ENCODE data around the gene TERT.
"Not testable (repeated sequence)": the region's sequence is repeated elsewhere in the genome, so short reads cannot be mapped to it uniquely, and the experiment has no call there.

TERT gene

DNA sequence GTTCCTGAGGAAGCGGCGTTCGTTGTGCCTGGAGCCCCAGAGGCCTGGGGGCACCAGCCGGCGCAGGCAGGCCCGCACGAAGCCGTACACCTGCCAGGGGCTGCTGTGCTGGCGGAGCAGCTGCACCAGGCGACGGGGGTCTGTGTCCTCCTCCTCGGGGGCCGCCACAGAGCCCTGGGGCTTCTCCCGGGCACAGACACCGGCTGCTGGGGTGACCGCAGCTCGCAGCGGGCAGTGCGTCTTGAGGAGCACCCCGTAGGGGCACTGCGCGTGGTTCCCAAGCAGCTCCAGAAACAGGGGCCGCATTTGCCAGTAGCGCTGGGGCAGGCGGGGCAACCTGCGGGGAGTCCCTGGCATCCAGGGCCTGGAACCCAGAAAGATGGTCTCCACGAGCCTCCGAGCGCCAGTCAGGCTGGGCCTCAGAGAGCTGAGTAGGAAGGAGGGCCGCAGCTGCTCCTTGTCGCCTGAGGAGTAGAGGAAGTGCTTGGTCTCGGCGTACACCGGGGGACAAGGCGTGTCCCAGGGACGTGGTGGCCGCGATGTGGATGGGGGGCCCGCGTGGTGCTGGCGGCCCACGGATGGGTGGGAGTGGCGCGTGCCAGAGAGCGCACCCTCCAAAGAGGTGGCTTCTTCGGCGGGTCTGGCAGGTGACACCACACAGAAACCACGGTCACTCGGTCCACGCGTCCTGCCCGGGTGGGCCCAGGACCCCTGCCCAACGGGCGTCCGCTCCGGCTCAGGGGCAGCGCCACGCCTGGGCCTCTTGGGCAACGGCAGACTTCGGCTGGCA, 1.3 kb downstream of the TERT start:
- no peak for DNase-seq

DNA sequence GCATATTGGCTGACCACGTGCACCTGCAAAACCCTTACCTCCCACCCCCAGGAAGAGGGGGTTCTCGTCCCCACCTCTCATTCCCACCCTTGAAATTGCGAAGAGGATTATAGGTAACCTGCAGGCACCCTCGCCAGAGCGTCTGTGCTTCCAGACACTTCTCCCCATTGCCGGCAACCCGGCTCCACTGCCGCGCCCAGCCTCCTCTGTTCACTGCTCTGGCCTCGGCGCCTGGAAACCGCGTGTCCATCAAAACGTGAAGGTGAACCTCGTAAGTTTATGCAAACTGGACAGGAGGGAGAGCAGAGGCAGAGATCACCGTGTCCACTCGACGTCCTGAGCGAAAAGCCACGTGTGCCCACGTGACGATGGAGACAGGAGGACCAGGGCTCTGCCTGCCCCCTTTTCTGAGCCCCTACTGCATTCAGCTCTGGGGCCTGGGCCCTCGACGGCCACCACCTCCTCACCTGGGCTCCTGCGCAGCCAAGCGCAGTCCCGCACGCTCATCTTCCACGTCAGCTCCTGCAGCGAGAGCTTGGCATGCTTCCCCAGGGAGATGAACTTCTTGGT, 1.9 kb downstream of the TERT start:
- DNase-seq, result no peak

DNA sequence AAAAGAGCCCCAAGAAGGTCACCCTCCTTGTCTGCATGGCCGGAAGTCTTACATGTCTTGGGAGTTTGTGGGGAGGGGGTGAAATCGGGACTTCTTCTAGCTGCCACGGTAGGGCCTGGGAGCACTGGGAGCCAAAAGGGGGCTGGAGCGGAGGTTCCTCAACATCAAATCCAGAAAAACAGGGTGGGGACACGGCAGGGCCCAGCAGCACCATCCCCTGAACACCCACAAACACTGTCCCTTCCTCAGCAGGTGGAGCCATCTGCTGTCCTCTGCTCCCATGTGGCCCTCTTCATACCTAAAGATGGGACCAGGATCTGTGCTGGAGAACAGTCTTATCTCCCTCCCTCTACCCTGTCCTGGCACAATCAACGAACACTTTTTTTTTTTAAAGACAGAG, 2.7 kb downstream of the TERT start:
- DNase-seq, result no peak

DNA sequence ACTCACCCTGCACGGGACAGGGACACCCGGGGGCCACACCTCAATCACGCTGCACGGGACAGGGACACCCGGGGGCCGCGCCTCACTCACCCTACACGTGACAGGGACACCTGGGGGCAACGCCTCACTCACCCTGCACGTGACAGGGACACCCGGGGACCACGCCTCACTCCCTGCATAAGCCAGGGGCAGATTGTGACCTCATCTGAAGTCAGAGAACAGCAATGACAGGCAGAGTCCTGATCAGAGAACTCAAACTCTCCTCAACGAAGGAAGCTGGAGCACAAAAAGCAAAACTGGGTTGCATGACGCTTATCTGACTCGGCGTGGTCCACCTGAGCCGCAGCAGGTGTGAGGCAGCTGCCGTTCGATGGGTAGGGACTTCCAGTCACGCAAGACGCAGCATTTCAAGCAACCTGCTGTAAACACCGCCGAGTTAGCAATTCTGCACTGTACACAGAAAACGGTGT, 3.2 kb downstream of the TERT start:
- no peak for DNase-seq

DNA sequence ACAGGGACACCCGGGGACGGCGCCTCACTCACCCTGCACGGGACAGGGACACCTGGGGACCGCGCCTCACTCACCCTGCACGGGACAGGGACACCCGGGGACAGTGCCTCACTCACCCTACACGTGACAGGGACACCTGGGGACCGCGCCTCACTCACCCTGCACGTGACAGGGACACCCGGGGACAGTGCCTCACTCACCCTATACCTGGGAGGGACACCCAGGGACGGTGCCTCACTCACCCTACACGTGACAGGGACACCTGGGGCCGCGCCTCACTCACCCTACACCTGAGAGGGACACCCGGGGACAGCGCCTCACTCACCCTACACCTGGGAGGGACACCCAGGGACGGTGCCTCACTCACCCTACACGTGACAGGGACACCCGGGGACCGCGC, 3.9 kb downstream of the TERT start:
- not testable (repeated sequence) for DNase-seq

DNA sequence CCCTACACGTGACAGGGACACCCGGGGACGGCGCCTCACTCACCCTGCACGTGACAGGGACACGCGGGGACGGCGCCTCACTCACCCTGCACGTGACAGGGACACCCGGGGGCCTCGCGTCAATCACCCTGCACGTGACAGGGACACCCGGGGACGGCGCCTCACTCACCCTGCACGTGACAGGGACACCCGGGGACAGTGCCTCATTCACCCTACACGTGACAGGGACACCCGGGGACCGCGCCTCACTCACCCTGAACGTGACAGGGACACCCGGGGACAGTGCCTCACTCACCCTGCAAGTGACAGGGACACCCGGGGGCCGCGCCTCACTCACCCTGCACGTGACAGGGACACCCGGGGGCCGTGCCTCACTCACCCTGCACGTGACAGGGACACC, 5.3 kb downstream of the TERT start:
- DNase-seq, result not testable (repeated sequence)

DNA sequence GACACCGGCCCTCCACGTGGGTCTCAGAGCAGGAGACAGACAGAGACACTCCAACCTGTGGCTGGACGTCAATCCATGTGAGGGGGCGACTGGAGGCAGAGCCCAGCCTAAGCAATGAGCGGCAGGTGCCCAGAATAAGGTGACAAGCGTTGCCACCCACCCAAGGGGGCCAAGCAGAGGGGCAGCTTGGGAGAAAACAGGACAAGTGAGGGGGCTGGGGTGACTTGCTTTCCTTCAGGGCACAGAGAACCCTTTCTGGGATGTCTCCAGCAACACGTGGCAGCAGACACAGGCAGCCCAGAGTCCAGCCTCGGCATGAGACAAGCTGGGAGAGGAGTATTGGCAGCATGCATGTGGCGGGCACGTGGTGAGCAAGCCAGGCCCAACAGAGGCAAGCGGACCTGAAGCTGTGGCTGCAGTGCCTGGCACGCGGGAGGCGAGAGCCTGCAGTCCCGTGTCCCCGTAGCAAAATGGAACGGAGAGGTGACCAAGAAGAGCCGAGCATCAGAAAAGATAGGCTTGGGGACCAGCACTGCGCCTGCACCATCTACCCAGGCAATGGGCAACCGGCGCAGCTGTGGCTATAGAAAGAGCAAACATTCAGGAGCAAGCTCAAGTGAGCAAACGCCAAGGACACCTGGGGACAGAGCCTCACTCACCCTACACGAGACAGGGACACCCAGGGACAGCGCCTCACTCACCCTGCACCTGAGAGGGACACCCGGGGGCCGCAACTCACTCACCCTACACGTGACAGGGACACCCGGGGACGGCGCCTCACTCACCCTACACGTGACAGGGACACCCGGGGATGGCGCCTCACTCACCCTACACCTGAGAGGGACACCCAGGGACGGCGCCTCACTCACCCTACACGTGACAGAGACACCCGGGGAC, 6.2 kb downstream of the TERT start:
- DNase-seq, result no peak

DNA sequence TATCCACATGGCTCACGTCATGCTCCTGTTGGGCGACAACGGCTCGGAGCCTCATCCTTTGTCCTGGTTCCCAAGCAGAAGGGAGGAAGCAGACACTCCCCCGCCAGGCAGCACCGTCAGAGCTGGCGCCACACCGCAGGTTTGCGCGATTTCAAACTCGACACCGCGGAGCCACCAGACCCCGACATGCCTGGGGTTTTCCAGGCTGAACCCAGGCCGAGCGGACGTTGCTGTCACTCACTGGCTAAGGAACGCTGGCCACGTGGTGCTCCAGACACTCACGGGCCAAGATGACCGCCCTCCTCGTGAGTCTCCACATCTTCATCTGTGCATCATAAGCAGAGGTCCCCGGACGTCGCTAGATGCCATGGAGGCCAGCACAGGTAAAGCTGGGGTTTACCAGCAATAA, 9.0 kb downstream of the TERT start:
- DNase-seq, result no peak

DNA sequence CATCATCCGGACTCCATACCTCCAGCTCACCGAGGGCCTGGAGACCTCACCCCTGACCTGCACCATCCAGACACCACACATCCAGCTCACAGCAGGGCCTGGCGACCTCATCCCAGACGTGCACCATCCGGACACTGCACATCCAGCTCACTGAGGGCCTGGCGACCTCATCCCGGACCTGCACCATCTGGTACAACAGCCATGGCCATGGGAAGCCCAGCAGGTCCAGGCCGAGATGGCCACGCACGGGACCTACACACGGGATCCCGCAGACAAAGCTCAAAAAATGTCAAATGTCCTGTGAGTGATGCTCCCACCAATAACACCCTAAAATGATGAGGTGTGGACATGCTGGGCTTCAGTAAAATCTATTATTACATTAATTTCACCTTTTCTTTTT, 9.7 kb downstream of the TERT start:
- no peak for DNase-seq

DNA sequence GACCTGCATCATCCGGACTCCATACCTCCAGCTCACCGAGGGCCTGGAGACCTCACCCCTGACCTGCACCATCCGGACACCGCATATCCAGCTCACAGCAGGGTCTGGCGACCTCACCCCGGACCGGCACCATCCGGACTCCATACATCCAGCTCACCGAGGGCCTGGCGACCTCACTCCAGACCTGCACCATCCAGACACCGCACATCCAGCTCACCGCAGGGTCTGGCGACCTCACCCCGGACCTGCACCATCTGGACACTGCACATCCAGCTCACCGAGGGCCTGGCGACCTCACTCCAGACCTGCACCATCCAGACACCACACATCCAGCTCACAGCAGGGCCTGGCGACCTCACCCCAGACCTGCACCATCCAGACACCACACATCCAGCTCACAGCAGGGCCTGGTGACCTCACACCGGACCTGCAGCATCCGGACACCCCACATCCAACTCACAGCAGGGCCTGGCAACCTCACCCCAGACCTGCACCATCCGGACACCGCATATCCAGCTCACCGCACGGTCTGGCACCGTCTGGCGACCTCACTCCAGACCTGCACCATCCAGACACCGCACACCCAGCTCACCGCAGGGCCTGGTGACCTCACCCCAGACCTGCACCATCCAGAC, 10.4 kb downstream of the TERT start:
- not testable (repeated sequence) for DNase-seq

DNA sequence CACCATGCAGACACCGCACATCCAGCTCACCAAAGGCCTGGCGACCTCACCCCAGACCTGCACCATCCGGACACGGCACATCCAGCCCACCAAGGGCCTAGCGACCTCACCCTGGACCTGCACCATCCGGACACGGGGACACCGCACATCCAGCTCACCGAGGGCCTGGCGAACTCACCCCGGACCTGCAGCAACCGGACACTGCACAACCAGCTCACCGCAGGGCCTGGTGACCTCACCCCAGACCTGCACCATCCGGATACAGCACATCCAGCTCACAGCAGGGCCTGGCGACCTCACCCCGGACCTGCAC, 11.2 kb downstream of the TERT start:
- not testable (repeated sequence) for DNase-seq

DNA sequence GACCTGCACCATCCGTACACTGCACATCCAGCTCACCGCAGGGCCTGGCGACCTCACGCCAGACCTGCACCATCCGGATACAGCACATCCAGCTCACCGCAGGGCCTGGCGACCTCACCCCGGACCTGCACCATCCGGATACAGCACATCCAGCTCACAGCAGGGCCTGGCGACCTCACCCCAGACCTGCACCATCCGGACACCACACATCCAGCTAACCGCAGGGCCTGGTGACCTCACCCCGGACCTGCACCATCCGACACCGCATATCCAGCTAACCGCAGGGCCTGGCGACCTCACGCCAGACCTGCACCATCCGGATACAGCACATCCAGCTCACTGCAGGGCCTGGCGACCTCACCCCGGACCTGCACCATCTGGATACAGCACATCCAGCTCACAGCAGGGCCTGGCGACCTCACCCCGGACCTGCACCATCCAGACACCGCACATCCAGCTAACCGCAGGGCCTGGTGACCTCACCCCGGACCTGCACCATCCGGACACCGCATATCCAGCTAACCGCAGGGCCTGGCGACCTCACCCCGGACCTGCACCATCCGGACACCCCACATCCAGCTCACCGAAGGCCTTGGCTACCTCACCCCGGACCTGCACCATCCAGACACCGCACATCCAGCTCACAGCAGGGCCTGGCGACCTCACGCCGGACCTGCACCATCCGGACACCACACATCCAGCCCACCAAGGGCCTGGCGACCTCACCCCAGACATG, 11.7 kb downstream of the TERT start:
- not testable (repeated sequence) for DNase-seq

DNA sequence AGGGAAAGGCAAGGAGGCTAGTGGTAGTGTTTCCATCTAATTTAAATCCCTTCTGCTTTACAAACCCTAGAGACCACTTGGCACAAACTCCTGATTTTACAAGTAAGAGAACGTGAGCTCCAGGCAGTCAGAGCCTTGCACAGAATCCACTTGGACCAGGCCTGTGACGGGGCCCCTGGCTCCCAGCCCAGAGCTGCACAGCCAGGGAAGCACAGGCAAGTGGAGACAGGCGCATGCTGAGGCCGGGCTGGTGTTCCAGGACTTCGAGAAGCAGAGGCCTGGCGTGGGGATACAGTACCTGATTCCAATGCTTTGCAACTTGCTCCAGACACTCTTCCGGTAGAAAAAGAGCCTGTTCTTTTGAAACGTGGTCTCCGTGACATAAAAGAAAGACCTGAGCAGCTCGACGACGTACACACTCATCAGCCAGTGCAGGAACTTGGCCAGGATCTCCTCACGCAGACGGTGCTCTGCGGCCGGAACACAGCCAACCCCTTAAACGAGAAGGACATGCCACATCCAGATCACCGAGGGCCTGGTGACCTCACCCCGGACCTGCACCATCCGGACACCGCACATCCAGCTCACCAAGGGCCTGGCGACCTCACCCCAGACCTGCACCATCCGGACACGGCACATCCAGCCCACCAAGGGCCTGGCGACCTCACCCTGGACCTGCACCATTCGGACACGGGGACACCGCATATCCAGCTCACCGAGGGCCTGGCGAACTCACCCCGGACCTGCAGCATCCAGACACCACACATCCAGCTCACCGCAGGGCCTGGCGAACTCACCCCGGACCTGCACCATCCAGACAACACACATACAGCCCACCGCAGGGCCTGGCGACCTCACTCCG, 12.5 kb downstream of the TERT start:
- DNase-seq, result no peak

DNA sequence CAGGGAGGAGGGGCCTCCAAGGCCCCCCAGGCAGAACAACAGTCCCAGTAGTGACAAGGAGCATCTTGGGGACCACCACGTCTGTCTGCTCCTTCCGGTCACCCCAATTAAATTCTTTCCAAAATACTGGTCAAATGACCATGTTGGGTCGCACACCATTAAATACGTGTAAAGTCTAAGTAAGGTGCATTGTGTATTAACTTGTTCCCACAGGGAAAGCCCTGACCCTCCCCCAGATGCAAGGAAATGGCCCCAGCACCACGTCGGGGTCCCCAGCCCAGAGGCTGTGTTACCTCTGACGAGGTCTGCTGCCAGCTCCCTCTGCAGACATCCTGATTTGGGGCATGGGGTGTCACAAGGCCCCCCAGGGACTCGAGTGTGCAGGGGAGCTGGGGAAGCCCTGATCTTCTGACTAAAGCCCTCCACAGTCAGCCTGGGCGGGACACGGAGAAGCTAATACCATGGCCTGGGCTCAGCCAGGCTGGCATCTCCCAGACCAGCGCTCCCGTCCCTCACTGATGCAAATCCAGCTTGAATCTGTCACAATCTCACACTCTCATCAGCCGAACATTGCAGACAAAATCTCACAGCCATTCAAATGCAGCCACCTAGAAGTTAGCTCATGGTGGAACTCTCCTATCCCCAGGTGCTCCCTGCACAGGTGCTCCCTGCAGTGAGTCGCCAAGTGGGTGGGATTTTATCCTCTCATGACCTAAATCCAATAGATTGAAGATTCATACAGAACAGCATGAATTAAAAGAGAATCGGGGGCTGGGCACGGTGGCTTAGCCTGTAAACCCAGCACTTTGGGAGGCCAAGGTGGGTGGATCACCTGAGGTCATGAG, 13.6 kb downstream of the TERT start:
- no peak for DNase-seq

DNA sequence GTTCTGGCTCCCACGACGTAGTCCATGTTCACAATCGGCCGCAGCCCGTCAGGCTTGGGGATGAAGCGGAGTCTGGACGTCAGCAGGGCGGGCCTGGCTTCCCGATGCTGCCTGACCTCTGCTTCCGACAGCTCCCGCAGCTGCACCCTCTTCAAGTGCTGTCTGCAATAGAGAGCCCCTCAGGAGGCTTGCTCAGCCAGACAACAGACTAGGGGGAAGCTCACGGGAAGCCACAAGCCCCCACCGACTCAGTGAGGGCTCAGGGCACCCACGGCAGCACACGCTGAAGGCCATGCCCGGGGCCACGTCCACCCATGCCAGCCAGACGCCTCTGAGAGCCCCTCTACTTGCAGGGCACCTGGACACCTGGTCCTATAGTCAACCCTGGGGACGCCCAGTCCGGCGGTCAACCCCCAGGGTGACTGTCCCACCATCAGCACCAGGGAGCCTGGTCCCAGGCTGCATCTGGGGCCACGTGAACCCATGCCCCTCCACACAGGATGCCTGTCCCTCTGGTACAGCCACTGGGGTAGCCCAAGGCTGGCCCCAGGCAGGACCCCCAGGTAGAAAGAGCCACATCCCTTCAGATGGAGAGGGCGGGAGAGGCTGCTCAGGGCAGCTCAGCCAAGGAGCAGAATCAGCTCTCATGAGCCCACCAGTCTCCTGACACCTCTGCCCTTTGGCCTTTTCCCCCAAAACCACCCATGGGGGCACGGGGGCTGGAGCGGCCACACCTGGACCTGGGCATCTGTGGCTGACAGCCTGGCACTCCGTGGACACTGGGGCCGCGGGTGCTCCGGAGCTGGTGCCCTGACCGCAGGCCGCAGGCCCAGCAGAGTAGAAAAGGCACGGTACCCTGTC, 14.5 kb downstream of the TERT start:
- no peak for DNase-seq

DNA sequence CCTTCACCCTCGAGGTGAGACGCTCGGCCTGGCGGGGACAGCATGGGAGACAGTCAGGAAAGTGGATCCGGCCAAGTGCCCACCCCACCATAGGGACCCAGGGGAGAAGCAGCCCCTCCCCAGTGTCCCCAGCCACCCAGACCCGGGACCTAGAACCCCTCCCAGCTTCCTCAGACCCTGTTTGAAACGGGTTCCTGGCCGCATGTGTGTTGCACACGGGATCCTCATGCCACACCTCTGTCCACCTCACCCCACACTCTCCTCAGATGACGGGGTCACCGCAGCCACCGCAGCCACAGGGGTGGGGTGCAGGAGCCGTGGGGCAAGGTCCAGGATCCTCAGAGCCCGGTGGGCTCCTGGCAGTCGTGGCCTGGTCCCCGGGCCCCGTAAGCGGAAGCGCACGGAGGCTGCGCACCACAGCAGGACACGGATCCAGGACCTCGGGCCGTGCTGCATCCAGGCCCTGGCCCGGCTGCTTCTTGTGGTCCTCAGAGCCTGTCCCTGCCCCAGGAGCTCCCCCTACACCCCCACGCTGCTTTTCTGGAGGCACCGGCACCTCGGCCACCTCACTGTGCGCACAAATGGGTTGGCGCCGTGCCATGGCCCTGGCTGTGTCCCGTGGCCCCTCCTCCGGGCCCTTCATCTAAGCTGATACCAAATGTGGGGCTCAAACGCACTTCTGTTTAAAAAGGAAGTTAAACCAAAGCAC, 15.3 kb downstream of the TERT start:
- DNase-seq, result no peak

DNA sequence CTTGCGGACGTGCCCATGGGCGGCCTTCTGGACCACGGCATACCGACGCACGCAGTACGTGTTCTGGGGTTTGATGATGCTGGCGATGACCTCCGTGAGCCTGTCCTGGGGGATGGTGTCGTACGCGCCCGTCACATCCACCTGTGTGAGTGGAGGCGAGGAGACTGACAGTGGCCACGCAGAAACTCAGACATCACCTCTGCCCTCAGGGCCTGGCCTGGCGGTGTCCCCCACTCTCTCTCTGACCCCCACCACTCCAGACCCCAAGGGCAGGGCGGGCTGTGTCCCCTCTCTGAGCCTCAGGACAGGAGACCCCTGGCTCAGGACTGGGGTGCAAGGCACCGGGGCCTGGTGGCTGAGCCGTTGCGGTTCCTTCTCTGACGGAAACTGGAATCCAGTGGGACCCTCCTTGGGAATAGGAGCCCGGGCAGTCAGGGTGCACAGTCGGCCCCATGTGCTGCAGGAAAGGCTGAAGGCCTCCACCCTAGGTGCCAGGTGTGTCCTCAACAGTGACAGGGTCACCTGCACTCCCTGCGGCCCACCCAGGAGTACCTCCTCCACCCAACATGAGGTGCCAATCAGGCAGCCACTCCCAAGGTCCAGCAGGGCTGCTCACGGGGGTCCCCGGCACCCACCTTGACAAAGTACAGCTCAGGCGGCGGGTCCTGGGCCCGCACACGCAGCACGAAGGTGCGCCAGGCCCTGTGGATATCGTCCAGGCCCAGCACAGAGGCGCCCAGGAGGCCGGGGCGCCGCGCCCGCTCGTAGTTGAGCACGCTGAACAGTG, 16.0 kb downstream of the TERT start:
- DNase-seq, result no peak

DNA sequence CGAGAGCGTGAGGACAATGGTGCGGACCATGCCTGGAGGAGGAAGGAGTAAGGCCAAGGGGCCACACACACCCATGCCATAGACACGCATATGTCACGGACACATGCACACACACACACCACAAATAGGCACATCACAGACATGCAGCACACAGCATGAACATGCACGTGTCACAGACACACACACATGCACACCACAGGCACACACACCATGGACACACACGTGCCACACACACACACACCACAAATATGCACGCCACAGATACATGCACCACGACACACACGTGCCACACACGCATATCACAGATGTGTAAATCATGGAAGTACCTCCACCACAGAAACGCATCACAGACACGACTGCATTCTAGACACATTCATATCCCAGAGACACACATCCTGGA, 16.7 kb downstream of the TERT start:
- no peak for DNase-seq
